Common myeloid progenitor, CD34-positive (primary cell): ENCODE measurements around the gene TMEM208.

Experiments used
- CTCF ChIA-PET: fragments of 350-600 bp; sonication (Branson Sonifier 250); formaldehyde crosslinking; loops from one replicate; lab custom pipeline; 2021; ENCODE audit warnings: antibody characterized with exemption; lab: Charles Lee
- POLR2A ChIA-PET: fragments of 350-600 bp; sonication (Branson Sonifier 250); formaldehyde crosslinking; loops from one replicate; lab custom pipeline; 2021; ENCODE audit warnings: antibody characterized with exemption; lab: Charles Lee
- DNase-seq, 3 donors: peaks; one replicate each; pipeline versions ENCODE4 v3.0.0 to v3.0.0-alpha.2; 2013
- H3K27ac ChIP-seq, 2 experiments: 1 replicate in 1 of 2; 2 replicates in 1 of 2; pipeline ENCODE4 v1.7.0; 2013; ENCODE audit warnings: inconsistent platforms in 2 of 2, low read length in 2 of 2, mild to moderate bottlenecking in 2 of 2, low read depth in 1 of 2, moderate library complexity in 1 of 2; ENCODE audit not compliant: severe bottlenecking in 2 of 2, insufficient read depth in 1 of 2, poor library complexity in 1 of 2
- H3K27me3 ChIP-seq, 5 experiments: replicated peaks in 2 of 5; 1 replicate in 3 of 5; 2 replicates in 2 of 5; pipeline versions ENCODE4 v1.6.1 to v1.7.0; 2013; ENCODE audit warnings: low read length in 4 of 5, mild to moderate bottlenecking in 2 of 5, moderate library complexity in 2 of 5, inconsistent platforms in 1 of 5; ENCODE audit not compliant: insufficient read depth in 5 of 5, control insufficient read depth in 4 of 5
- H3K36me3 ChIP-seq, 4 experiments: 1 replicate in 2 of 4; 2 replicates in 2 of 4; pipeline versions ENCODE4 v1.6.1 to v1.7.0; 2013; ENCODE audit warnings: low read length in 3 of 4, control low read depth in 1 of 4, mild to moderate bottlenecking in 1 of 4; ENCODE audit not compliant: control insufficient read depth in 4 of 4, insufficient read depth in 4 of 4
- H3K4me1 ChIP-seq, 4 experiments: 1 replicate in 3 of 4; 2 replicates in 1 of 4; pipeline versions ENCODE4 v1.6.1 to v1.7.1; 2013; ENCODE audit warnings: low read length in 3 of 4, mild to moderate bottlenecking in 3 of 4, control low read depth in 1 of 4, inconsistent platforms in 1 of 4, moderate library complexity in 1 of 4; ENCODE audit not compliant: control insufficient read depth in 4 of 4, insufficient read depth in 4 of 4; ENCODE audit errors: control extremely low read depth in 1 of 4
- H3K4me3 ChIP-seq, 7 experiments: 1 replicate in 4 of 7; 2 replicates in 3 of 7; pipeline versions ENCODE4 v1.5.1 to v1.7.0; 2013; ENCODE audit warnings: mild to moderate bottlenecking in 7 of 7, low read length in 6 of 7, moderate library complexity in 6 of 7, inconsistent platforms in 2 of 7, low read depth in 2 of 7, control low read depth in 1 of 7; ENCODE audit not compliant: insufficient read depth in 4 of 7, control insufficient read depth in 1 of 7; ENCODE audit errors: extremely low read depth in 1 of 7
- H3K9me3 ChIP-seq, 5 experiments: 1 replicate in 4 of 5; 2 replicates in 1 of 5; pipeline versions ENCODE4 v1.6.1 to v1.7.1; 2013; ENCODE audit warnings: low read length in 4 of 5, mild to moderate bottlenecking in 2 of 5, inconsistent platforms in 1 of 5, low read depth in 1 of 5, moderate library complexity in 1 of 5; ENCODE audit not compliant: control insufficient read depth in 4 of 5, insufficient read depth in 2 of 5; ENCODE audit errors: control extremely low read depth in 1 of 5
- WGBS: methylation state at CpG from one replicate; pipeline ENCODE4 v1.1.5; 2013; ENCODE audit not compliant: insufficient coverage; 5-methylcytosine and 5-hydroxymethylcytosine counted together

Gene TMEM208

DNA sequence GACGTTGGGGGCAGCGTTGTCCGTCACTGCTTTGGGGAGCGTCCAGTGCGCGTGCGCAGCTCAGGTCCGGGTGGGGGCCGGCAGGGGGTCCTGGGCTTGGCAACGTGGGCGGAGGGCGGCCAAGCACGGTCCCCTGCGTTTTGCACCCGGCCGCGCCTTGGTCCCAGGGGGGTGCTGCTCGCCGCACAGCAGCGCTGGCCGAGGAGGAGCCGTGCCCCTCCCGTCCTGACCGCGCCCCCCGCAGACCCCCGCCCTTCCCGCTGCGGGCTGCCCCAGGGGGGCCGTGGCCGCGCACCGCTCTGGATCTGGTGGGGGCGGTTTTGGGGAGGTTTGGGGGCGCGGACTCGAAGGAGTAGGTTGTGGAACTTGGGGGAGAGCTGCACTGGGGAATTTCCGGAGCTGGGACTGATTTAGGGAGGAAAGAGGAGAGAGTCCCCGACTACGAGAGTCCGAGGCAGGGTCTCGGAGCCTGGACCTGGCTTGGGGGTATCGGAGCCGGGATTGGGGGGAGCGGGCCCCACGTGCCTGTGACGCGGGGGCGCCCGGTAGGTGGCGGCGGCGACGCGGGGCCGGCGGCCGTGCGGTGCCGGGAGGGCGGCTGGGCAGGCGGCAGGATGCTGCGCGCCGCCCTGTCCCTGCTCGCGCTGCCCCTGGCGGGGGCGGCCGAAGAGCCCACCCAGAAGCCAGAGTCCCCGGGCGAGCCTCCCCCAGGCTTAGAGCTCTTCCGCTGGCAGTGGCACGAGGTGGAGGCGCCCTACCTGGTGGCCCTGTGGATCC, 21.7 kb downstream of the TMEM208 start, which contains the start of gene SLC9A5:
TSS of gene SLC9A5 (plus strand) at position 579 of the 777 bp plus-strand sequence. CDS start at position 615, 36 bp downstream.
- peak in 1 of 3 donors; percentile 42 for DNase-seq
- H3K27ac ChIP-seq, result no peak within 1 kb of the TSS
- peaks cover 0 to 23% (median 13%) of the 10 kb centered on the region in 5 experiments for H3K27me3 ChIP-seq
- WGBS, result 0% methylated on average over 60 of the region's 75 CpGs
- peaks cover 9 to 53% (median 51%) of the 10 kb centered on the region in 4 experiments for H3K4me1 ChIP-seq
- peak within 1 kb of the TSS; percentile 27 to 94 (median 87) for H3K4me3 ChIP-seq
- ChIA-PET CTCF (interaction anchor here (0.7 to 6.1 kb wide), 7 partner anchors 10 to 47 kb away, joined by 3 to 108 read pairs (median 7); partner anchors contain the start of gene TMEM208), POLR2A (interaction anchor here (0.6 kb wide), 1 partner anchor 16 kb away, joined by 3 read pairs; no protein-coding TSS in a partner anchor)
- H3K9me3 ChIP-seq, result no peaks in the 10 kb centered on the region
- no peaks in the 10 kb centered on the region for H3K36me3 ChIP-seq

DNA sequence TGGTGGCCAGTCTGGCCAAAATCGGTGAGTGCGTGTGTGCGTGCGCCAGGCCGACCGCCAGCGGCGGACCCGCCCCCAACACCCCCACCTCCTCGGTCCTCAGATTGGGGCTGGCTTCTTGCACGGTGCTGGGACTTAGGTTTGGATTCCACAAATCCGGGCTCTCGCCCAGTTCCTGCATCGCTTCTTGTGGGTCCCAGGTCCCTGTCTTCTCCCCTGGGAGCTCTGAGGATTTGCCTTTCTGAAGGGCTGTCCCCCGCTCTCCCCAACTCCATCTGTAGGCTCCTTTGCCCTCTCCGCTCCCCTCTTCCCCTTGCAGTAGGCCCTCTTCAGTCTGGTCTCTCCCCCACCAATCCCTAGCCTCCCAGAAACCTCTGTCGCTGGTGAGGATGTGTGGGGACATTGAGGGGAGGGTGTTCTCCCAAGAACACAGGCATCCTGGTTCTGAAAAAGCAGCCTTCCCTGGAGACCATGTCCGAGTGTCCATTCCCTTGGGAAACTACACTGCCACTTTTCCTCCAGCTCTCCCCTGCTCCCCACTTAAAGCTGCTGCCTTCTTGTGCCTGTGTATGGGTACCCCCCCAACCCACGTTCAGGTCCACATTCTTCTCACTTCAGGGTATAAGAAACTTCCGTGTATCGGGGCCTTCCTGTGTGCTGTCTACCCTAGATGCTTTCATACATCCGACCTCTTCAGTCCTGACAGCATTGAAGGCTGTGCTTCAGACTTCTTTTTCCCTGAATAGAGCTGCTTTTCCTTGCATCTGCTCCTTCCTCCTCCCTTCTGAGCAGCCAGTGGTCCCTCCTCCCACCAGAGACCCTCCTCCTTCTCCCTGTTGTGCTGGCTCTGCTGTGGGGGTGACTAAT, 22.5 kb downstream of the TMEM208 start:
- WGBS, result 31% methylated on average over 18 of the region's 22 CpGs
- DNase-seq, result no peak
- no peak overlapping the region for H3K27ac ChIP-seq
- peaks cover 4 to 45% (median 43%) of the 10 kb centered on the region in 4 experiments for H3K4me1 ChIP-seq
- peaks cover 0 to 23% (median 13%) of the 10 kb centered on the region in 5 experiments for H3K27me3 ChIP-seq
- no peaks in the 10 kb centered on the region for H3K36me3 ChIP-seq
- POLR2A ChIA-PET, result interaction anchor here (0.5 kb wide), 1 partner anchor 67 kb away, joined by 4 read pairs; no protein-coding TSS in a partner anchor
- H3K4me3 ChIP-seq, result peak overlapping the region in 6 of 7 experiments; percentile 27 to 94 (median 72)
- H3K9me3 ChIP-seq, result no peaks in the 10 kb centered on the region
- CTCF ChIA-PET, result interaction anchor here (1.7 to 6.1 kb wide), 5 partner anchors 9 to 18 kb away, joined by 7 to 108 read pairs (median 9); partner anchors contain the start of gene TMEM208

DNA sequence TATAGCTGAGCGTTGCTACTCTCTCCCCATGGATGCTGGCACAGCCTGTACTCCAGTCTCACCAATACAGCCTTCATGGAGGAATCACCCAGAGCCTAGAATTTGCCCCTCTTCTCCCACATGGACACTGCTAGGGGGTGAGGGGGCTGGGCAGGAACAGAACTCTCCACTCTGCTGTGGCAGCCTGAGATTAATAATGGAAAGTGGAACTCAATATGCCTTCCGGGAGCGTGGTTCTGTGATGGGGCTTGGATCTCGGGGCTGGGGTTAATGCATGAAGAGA, 23.1 kb downstream of the TMEM208 start:
- H3K27ac ChIP-seq, result no peak overlapping the region
- POLR2A ChIA-PET, result interaction anchor here (0.5 kb wide), 1 partner anchor 68 kb away, joined by 4 read pairs; no protein-coding TSS in a partner anchor
- no peaks in the 10 kb centered on the region for H3K36me3 ChIP-seq
- 100% methylated on average over 3 of the region's 4 CpGs for WGBS
- H3K4me1 ChIP-seq, result peaks cover 4 to 39% (median 37%) of the 10 kb centered on the region in 4 experiments
- H3K4me3 ChIP-seq, result no peak overlapping the region
- CTCF ChIA-PET, result interaction anchor here (0.9 to 2.6 kb wide), 4 partner anchors 9 to 26 kb away, joined by 3 to 15 read pairs (median 8); no protein-coding TSS in a partner anchor
- peaks cover 0 to 23% (median 13%) of the 10 kb centered on the region in 5 experiments for H3K27me3 ChIP-seq
- H3K9me3 ChIP-seq, result no peaks in the 10 kb centered on the region
- DNase-seq, result no peak

DNA sequence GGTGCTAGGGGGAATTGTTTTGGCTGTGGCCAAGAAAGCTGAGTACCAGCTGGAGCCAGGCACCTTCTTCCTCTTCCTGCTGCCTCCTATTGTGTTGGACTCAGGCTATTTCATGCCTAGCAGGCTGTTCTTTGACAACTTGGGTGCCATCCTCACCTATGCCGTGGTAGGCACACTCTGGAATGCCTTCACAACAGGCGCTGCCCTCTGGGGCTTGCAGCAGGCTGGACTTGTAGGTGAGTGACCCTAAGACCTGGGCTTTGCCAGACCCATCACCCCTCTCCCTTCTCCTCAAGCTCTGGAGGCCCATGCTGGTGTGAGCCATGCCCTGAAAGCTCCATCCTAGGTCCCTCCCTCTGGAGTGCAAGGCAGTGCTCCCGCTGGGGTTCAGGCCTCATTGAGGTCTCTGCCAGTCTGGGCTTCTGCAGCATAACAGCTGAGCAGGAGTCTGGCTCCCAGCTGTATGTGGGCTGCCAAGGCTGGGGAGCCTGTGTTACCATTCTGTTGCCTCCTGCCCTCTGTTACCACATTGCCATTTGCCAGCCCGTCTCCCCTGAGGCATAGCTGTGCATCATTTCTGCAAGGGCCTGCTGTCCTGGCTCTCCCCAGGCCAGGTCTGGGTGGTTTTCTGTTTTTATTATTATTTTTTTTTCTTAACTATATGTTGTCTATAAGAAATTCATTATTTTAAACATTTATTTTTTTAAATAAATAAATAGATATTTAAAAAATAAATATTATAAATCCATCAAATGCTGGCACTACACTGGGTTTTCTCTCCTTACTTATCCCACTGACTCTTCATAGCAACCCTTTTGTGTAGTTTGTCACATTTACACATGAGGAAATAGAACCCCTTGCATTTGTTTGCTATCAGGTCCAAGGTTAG, 25.9 kb downstream of the TMEM208 start:
- DNase-seq, result no peak
- no peaks in the 10 kb centered on the region for H3K36me3 ChIP-seq
- no peak overlapping the region for H3K4me3 ChIP-seq
- ChIA-PET POLR2A (no interaction called here), CTCF (interaction anchor here (2.2 kb wide), 1 partner anchor 8 kb away, joined by 8 read pairs; no protein-coding TSS in a partner anchor)
- peaks cover 0 to 23% (median 13%) of the 10 kb centered on the region in 5 experiments for H3K27me3 ChIP-seq
- no peaks in the 10 kb centered on the region for H3K9me3 ChIP-seq
- 95% methylated on average over 4 of the region's 4 CpGs for WGBS
- H3K4me1 ChIP-seq, result peaks cover 2 to 19% (median 16%) of the 10 kb centered on the region in 4 experiments
- H3K27ac ChIP-seq, result no peak overlapping the region

DNA sequence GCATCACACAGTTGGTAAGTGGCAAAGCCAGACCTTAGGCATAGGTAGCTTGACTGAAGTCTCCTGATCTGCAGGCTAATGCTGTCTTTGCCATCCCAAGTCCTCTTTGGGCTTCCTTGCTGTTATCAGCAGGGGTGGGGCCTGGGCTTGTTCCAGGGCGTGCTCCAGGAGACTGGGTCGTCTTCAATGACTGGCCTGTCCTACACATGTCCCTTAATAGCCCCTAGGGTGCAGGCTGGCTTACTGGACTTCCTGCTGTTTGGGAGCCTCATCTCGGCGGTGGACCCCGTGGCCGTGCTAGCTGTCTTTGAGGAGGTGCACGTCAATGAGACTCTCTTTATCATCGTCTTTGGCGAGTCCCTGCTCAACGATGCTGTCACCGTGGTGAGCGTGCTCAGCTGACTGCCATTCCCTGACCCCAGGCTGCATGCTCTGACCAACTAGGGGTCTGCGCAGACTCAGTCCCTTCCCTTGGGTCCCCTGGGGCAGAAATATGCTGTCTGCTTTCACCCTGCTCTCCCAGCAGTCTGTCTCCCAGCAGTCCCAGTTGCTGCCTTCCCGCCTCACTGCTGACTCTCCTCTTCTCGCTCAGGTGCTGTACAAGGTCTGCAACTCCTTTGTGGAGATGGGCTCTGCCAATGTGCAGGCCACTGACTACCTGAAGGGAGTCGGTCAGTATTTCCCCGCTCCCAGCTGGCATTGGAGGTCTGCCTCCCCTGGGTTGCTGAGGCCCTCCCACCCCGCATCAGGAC, 28.0 kb downstream of the TMEM208 start:
- Histone ChIP-seq H3K4me3 (no peak overlapping the region), H3K4me1 (peaks cover 0 to 2% (median 0%) of the 10 kb centered on the region in 4 experiments), H3K9me3 (no peaks in the 10 kb centered on the region), H3K27me3 (peaks cover 0 to 11% (median 5%) of the 10 kb centered on the region in 5 experiments), H3K27ac (no peak overlapping the region), H3K36me3 (no peaks in the 10 kb centered on the region)
- POLR2A ChIA-PET, result interaction anchor here (0.6 kb wide), 1 partner anchor 26 kb away, joined by 3 read pairs; no protein-coding TSS in a partner anchor
- DNase-seq, result no peak
- WGBS, result 98% methylated on average over 17 of the region's 18 CpGs
- CTCF ChIA-PET, result interaction anchor here (0.9 to 1.2 kb wide), 2 partner anchors 10 to 11 kb away, joined by 4 to 5 read pairs; no protein-coding TSS in a partner anchor
